HepG2 (cell line): ENCODE data around the gene TMEM204.

Source experiments
- BHLHE40 ChIP-seq: IDR thresholded peaks from 2 replicates; pipeline ENCODE4 v1.6.1; 2011; ENCODE audit warnings: low read length, improper control_type of control experiment
- CTCF ChIP-seq: sonication (generic); formaldehyde crosslinking; IDR thresholded peaks from 2 replicates; pipeline ENCODE4 v1.5.0; 2020; ENCODE audit warnings: mild to moderate bottlenecking, missing genetic modification reagents, moderate library complexity
- GTF2F1 ChIP-seq: fragments of 150-350 bp; IDR thresholded peaks from 2 replicates; pipeline ENCODE4 v1.6.1; 2014; ENCODE audit warnings: low read length
- HOXA7 ChIP-seq: sonication (generic); formaldehyde crosslinking; IDR thresholded peaks from 2 replicates; pipeline ENCODE4 v1.8.1; 2022; ENCODE audit warnings: mild to moderate bottlenecking, missing genetic modification reagents, moderate library complexity
- JUN ChIP-seq: sonication (generic); formaldehyde crosslinking; IDR thresholded peaks from 2 replicates; pipeline ENCODE4 v1.4.0; 2020; ENCODE audit warnings: mild to moderate bottlenecking, missing genetic modification reagents
- RBM22 ChIP-seq: fragments of 200-400 bp; formaldehyde crosslinking; optimal IDR thresholded peaks from 2 replicates; pipeline ENCODE3; 2017; ENCODE audit warnings: mild to moderate bottlenecking, low read length, moderate library complexity
- SIN3A ChIP-seq: IDR thresholded peaks from 2 replicates; pipeline ENCODE4 v1.6.1; 2011; ENCODE audit warnings: low read depth, mild to moderate bottlenecking, control low read depth, low read length, borderline replicate concordance
- ZBTB40 ChIP-seq, 2 experiments: fragments of 450-650 bp in 1 of 2; sonication (generic) in 1 of 2; formaldehyde crosslinking in 1 of 2; IDR thresholded peaks; 2 replicates each; pipeline versions ENCODE4 v1.6.1 to v1.8.0; 2016 to 2022; ENCODE audit warnings: antibody characterized with exemption in 1 of 2, mild to moderate bottlenecking in 1 of 2, missing genetic modification reagents in 1 of 2

- TF ChIP-seq CTCF (CRISPR knock-in tag) (no peak), RBM22 (no peak), HOXA7 (CRISPR knock-in tag) (no peak), SIN3A (no peak), GTF2F1 (no peak), ZBTB40 (IDR thresholded peaks at IDR 0.05) (no peak), ZBTB40 (CRISPR knock-in tag; IDR thresholded peaks at IDR 0.05) (no peak), JUN (CRISPR knock-in tag) (no peak), BHLHE40 (no peak)
Observed at GRCh38 chr16:1499756-1500464, 33.6 kb upstream of the TMEM204 start.
